Ovary (tissue), 3 donors: ENCODE measurements around the gene CCDC167.

ENCODE experiments used
- POLR2A ChIP-seq: fragments of 450-650 bp; IDR thresholded peaks from one replicate; pipeline ENCODE4 v1.6.1; 2017; ENCODE audit warnings: antibody characterized with exemption, mild to moderate bottlenecking, moderate library complexity
- TF ChIP-seq, protein P1 (sequence below), 3 donors: fragments of 450-650 bp in 2 of 3; fragments of 200-600 bp in 1 of 3; IDR thresholded peaks; one replicate each; pipeline versions ENCODE4 v1.5.1 to v1.8.0; 2016 to 2022; ENCODE audit warnings: antibody characterized with exemption in 3 of 3, mild to moderate bottlenecking in 1 of 3
- donor health status: DM: no; HTN: no; CAD: no.

DNA sequence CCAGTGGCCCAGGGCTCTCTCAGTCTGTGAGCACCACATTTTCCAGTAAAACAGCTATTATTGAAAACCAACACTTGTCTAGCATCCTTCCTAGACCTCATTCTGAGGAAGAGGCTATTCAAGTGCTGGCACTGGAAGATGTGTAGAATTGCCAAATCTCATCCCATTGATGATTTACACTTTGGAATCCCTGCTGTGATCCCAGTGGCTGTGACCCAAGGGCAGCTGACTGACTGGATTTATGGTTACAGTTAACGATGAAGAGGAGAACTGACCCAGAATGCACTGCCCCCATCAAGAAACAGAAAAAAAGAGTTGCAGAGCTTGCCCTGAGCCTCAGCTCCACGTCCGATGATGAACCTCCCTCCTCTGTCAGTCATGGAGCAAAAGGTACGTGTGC, 64.3 kb downstream of the CCDC167 start:
- TF ChIP-seq, protein P1, sequence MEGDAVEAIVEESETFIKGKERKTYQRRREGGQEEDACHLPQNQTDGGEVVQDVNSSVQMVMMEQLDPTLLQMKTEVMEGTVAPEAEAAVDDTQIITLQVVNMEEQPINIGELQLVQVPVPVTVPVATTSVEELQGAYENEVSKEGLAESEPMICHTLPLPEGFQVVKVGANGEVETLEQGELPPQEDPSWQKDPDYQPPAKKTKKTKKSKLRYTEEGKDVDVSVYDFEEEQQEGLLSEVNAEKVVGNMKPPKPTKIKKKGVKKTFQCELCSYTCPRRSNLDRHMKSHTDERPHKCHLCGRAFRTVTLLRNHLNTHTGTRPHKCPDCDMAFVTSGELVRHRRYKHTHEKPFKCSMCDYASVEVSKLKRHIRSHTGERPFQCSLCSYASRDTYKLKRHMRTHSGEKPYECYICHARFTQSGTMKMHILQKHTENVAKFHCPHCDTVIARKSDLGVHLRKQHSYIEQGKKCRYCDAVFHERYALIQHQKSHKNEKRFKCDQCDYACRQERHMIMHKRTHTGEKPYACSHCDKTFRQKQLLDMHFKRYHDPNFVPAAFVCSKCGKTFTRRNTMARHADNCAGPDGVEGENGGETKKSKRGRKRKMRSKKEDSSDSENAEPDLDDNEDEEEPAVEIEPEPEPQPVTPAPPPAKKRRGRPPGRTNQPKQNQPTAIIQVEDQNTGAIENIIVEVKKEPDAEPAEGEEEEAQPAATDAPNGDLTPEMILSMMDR (IDR thresholded peaks at IDR 0.05) = no peak
- TF ChIP-seq POLR2A = no peak
